ENCODE data around the gene TSPAN14.

The TSPAN14 gene

DNA sequence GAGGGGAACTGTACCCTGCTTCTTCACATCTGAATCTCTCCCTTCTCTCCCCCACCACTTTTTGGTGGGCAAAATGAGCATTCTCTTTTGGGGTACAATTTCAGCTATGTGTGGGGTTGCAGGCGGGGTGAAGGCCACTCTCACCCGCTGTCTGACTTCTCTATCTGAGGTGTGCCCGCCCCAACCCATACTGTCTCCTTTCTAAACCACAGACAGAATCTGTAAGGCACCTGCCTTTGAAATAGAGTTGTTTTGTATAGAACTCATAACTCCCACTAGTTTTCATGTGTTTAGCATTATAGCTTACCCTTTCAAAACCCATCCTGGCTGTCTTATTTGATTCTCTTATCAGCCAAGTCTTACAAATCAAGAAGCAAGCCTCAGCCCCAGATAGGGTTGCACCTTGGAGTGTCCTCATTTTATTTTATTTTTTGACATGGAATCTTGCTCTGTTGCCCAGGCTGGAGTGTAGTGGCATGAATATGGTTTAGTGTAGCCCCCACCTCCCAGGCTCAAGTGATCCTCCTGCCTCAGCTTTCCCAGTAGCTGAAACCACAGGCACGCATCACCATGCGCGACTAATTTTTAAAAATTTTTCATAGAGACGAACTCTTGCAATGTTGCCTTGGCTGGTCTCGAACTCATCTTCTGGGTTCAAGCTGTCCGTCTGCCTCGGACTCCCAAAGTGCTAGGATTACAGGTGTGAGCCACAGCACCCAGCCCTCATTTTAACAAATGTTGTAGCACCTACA, 11.9 kb downstream of the TSPAN14 start:
- Histone ChIP-seq H2BK12ac (ENCODE audit: low read length) (no peak overlapping the region), H3K27ac (ENCODE audit: low read depth, low read length) (no peak overlapping the region), H3K4me2 (ENCODE audit: low read length) (no peak overlapping the region)

GRCh38 chr10:80466724-80467326, 12.7 kb downstream of the TSPAN14 start:
- Histone ChIP-seq H3K27me3 (ENCODE audit: insufficient read depth, low read length) (no peaks in the 10 kb centered on the region), H3K4me1 (ENCODE audit: control insufficient read depth in 1 of 2, insufficient read depth in 2 of 2, low read length in 2 of 2) (peaks cover 42 to 66% of the 10 kb centered on the region in 2 experiments), H3K79me2 (ENCODE audit: control insufficient read depth, insufficient read depth, low read length, poor library complexity) (peaks cover 44% of the 10 kb centered on the region), H3K79me1 (ENCODE audit: low read length) (peaks cover 29% of the 10 kb centered on the region), H3K18ac (ENCODE audit: low read length) (no peak overlapping the region), H2AK5ac (ENCODE audit: low read length) (no peak overlapping the region), H3K9me3 (ENCODE audit: insufficient read depth, low read depth, low read length) (no peaks in the 10 kb centered on the region), H3K36me3 (ENCODE audit: control insufficient read depth in 1 of 2, insufficient read depth in 2 of 2, low read length in 2 of 2) (peaks cover 18 to 20% of the 10 kb centered on the region in 2 experiments), H3K4me2 (ENCODE audit: low read length) (no peak overlapping the region), H2BK12ac (ENCODE audit: low read length) (no peak overlapping the region), H3K14ac (ENCODE audit: low read length) (no peak overlapping the region), H2BK5ac (ENCODE audit: low read depth, low read length, poor library complexity) (no peak overlapping the region), H2BK120ac (ENCODE audit: insufficient read depth, low read length, poor library complexity) (no peak overlapping the region), H3K9ac (ENCODE audit: low read length) (no peak overlapping the region), H4K12ac (ENCODE audit: low read depth, low read length) (no peak overlapping the region), H4K8ac (ENCODE audit: low read depth, low read length) (no peak overlapping the region), H3K4ac (ENCODE audit: low read depth, low read length) (peak overlapping the region; percentile 65), H3K23ac (ENCODE audit: low read length) (no peak overlapping the region), H3K4me3 (ENCODE audit: low read depth, low read length) (no peak overlapping the region), H3K27ac (ENCODE audit: low read depth, low read length) (no peak overlapping the region), H4K91ac (ENCODE audit: low read depth, low read length) (peak overlapping the region; percentile 34), H2AFZ (ENCODE audit: insufficient read depth, low read length, poor library complexity) (no peak overlapping the region)
- DNase-seq, result no peak
- WGBS (ENCODE audit: extremely low coverage, insufficient coverage, insufficient read length), result no CpG with 5 or more reads among the region's 10 CpGs

More for the DNA sequence above, 11.9 kb downstream of the TSPAN14 start:
- H4K12ac ChIP-seq (ENCODE audit: low read depth, low read length), result no peak overlapping the region
- H3K79me2 ChIP-seq (ENCODE audit: control insufficient read depth, insufficient read depth, low read length, poor library complexity), result peaks cover 44% of the 10 kb centered on the region
- H2AK5ac ChIP-seq (ENCODE audit: low read length), result no peak overlapping the region
- H3K18ac ChIP-seq (ENCODE audit: low read length), result no peak overlapping the region
- H3K4me3 ChIP-seq (ENCODE audit: low read depth, low read length), result no peak overlapping the region
- H4K8ac ChIP-seq (ENCODE audit: low read depth, low read length), result no peak overlapping the region
- peaks cover 44 to 66% of the 10 kb centered on the region in 2 experiments for H3K4me1 ChIP-seq (ENCODE audit: control insufficient read depth in 1 of 2, insufficient read depth in 2 of 2, low read length in 2 of 2)
- no peaks in the 10 kb centered on the region for H3K27me3 ChIP-seq (ENCODE audit: insufficient read depth, low read length)
- H3K36me3 ChIP-seq (ENCODE audit: control insufficient read depth in 1 of 2, insufficient read depth in 2 of 2, low read length in 2 of 2), result peaks cover 10 to 12% of the 10 kb centered on the region in 2 experiments
- H2BK120ac ChIP-seq (ENCODE audit: insufficient read depth, low read length, poor library complexity), result no peak overlapping the region
- H3K9ac ChIP-seq (ENCODE audit: low read length), result no peak overlapping the region
- H3K9me3 ChIP-seq (ENCODE audit: insufficient read depth, low read depth, low read length), result no peaks in the 10 kb centered on the region
- no peak overlapping the region for H2AFZ ChIP-seq (ENCODE audit: insufficient read depth, low read length, poor library complexity)
- H3K23ac ChIP-seq (ENCODE audit: low read length), result no peak overlapping the region
- no peak for DNase-seq
- H3K4ac ChIP-seq (ENCODE audit: low read depth, low read length), result peak overlapping the region; percentile 69
- no peak overlapping the region for H3K14ac ChIP-seq (ENCODE audit: low read length)
- H2BK5ac ChIP-seq (ENCODE audit: low read depth, low read length, poor library complexity), result no peak overlapping the region
- no peak overlapping the region for H4K91ac ChIP-seq (ENCODE audit: low read depth, low read length)
- peaks cover 35% of the 10 kb centered on the region for H3K79me1 ChIP-seq (ENCODE audit: low read length)
- WGBS (ENCODE audit: extremely low coverage, insufficient coverage, insufficient read length), result no CpG with 5 or more reads among the region's 10 CpGs

- DNase-seq, result no peak
- no CpG with 5 or more reads among the region's 6 CpGs for WGBS (ENCODE audit: extremely low coverage, insufficient coverage, insufficient read length)
These were observed 13.9 kb downstream of the TSPAN14 start for GRCh38 chr10:80468002-80468401.

GRCh38 chr10:80468806-80469421, 14.8 kb downstream of the TSPAN14 start:
- no peak overlapping the region for H3K14ac ChIP-seq (ENCODE audit: low read length)
- H2BK120ac ChIP-seq (ENCODE audit: insufficient read depth, low read length, poor library complexity), result no peak overlapping the region
- WGBS (ENCODE audit: extremely low coverage, insufficient coverage, insufficient read length), result no CpG with 5 or more reads among the region's 7 CpGs
- H3K36me3 ChIP-seq (ENCODE audit: control insufficient read depth in 1 of 2, insufficient read depth in 2 of 2, low read length in 2 of 2), result peaks cover 22 to 23% of the 10 kb centered on the region in 2 experiments
- H3K27ac ChIP-seq (ENCODE audit: low read depth, low read length), result peak overlapping the region; percentile 51
- no peak overlapping the region for H2BK5ac ChIP-seq (ENCODE audit: low read depth, low read length, poor library complexity)
- no peak for DNase-seq
- no peak overlapping the region for H3K4me3 ChIP-seq (ENCODE audit: low read depth, low read length)
- no peak overlapping the region for H2AK5ac ChIP-seq (ENCODE audit: low read length)
- peaks cover 39% of the 10 kb centered on the region for H3K79me2 ChIP-seq (ENCODE audit: control insufficient read depth, insufficient read depth, low read length, poor library complexity)
- no peak overlapping the region for H4K8ac ChIP-seq (ENCODE audit: low read depth, low read length)
- H3K9me3 ChIP-seq (ENCODE audit: insufficient read depth, low read depth, low read length), result no peaks in the 10 kb centered on the region
- peak overlapping the region; percentile 16 for H3K4ac ChIP-seq (ENCODE audit: low read depth, low read length)
- no peak overlapping the region for H2AFZ ChIP-seq (ENCODE audit: insufficient read depth, low read length, poor library complexity)
- no peak overlapping the region for H3K4me2 ChIP-seq (ENCODE audit: low read length)
- H3K18ac ChIP-seq (ENCODE audit: low read length), result no peak overlapping the region
- peaks cover 33 to 57% of the 10 kb centered on the region in 2 experiments for H3K4me1 ChIP-seq (ENCODE audit: control insufficient read depth in 1 of 2, insufficient read depth in 2 of 2, low read length in 2 of 2)
- H3K23ac ChIP-seq (ENCODE audit: low read length), result no peak overlapping the region
- no peak overlapping the region for H4K12ac ChIP-seq (ENCODE audit: low read depth, low read length)
- no peak overlapping the region for H3K9ac ChIP-seq (ENCODE audit: low read length)
- H3K79me1 ChIP-seq (ENCODE audit: low read length), result peaks cover 26% of the 10 kb centered on the region
- no peak overlapping the region for H2BK12ac ChIP-seq (ENCODE audit: low read length)
- H3K27me3 ChIP-seq (ENCODE audit: insufficient read depth, low read length), result no peaks in the 10 kb centered on the region
- H4K91ac ChIP-seq (ENCODE audit: low read depth, low read length), result peak overlapping the region; percentile 41

More at GRCh38 chr10:80468002-80468401, 13.9 kb downstream of the TSPAN14 start:
- H3K27me3 ChIP-seq (ENCODE audit: insufficient read depth, low read length), result no peaks in the 10 kb centered on the region
- no peak overlapping the region for H3K4ac ChIP-seq (ENCODE audit: low read depth, low read length)
- no peak overlapping the region for H3K14ac ChIP-seq (ENCODE audit: low read length)
- H3K27ac ChIP-seq (ENCODE audit: low read depth, low read length), result peak overlapping the region; percentile 51
- H2AFZ ChIP-seq (ENCODE audit: insufficient read depth, low read length, poor library complexity), result no peak overlapping the region
- H3K79me1 ChIP-seq (ENCODE audit: low read length), result peaks cover 29% of the 10 kb centered on the region
- H2AK5ac ChIP-seq (ENCODE audit: low read length), result no peak overlapping the region
- H3K18ac ChIP-seq (ENCODE audit: low read length), result no peak overlapping the region
- no peak overlapping the region for H3K23ac ChIP-seq (ENCODE audit: low read length)
- H3K4me1 ChIP-seq (ENCODE audit: control insufficient read depth in 1 of 2, insufficient read depth in 2 of 2, low read length in 2 of 2), result peaks cover 35 to 58% of the 10 kb centered on the region in 2 experiments
- H2BK5ac ChIP-seq (ENCODE audit: low read depth, low read length, poor library complexity), result no peak overlapping the region
- no peak overlapping the region for H2BK12ac ChIP-seq (ENCODE audit: low read length)
- H3K36me3 ChIP-seq (ENCODE audit: control insufficient read depth in 1 of 2, insufficient read depth in 2 of 2, low read length in 2 of 2), result peaks cover 20 to 21% of the 10 kb centered on the region in 2 experiments
- no peak overlapping the region for H3K9ac ChIP-seq (ENCODE audit: low read length)
- peak overlapping the region; percentile 35 for H3K4me2 ChIP-seq (ENCODE audit: low read length)
- H3K9me3 ChIP-seq (ENCODE audit: insufficient read depth, low read depth, low read length), result no peaks in the 10 kb centered on the region
- H4K91ac ChIP-seq (ENCODE audit: low read depth, low read length), result no peak overlapping the region
- peaks cover 39% of the 10 kb centered on the region for H3K79me2 ChIP-seq (ENCODE audit: control insufficient read depth, insufficient read depth, low read length, poor library complexity)
- H4K8ac ChIP-seq (ENCODE audit: low read depth, low read length), result no peak overlapping the region
- no peak overlapping the region for H4K12ac ChIP-seq (ENCODE audit: low read depth, low read length)
- H3K4me3 ChIP-seq (ENCODE audit: low read depth, low read length), result no peak overlapping the region
- H2BK120ac ChIP-seq (ENCODE audit: insufficient read depth, low read length, poor library complexity), result no peak overlapping the region
